GM23338 (cell line): Measurements from ENCODE around the gene UHRF2. TPM values are rescaled to one million over a fixed set of nuclear protein-coding genes. Genes with fewer than 3 reads are reported as not detected.
A peak's percentile ranks its signal among the peaks of the same experiment; 100 is the strongest.

Experiments
- ATAC-seq: fragments of 200-7000 bp; cut with Tn5 transposase; 3 replicates; pipeline ENCODE4 v1.9.1; 2020
- DNase-seq: peaks from one replicate; pipeline ENCODE4 v3.0.0-alpha.2; 2015; ENCODE audit warnings: low spot score
- H2AFZ ChIP-seq: fragments of 200-600 bp; sonication (generic); 2 replicates; pipeline ENCODE4 v1.8.0; 2016; ENCODE audit warnings: antibody characterized with exemption, mild to moderate bottlenecking, moderate library complexity
- H3F3A ChIP-seq: fragments of 200-600 bp; sonication (generic); replicated peaks from 2 replicates; pipeline ENCODE4 v1.8.0; 2017; ENCODE audit warnings: antibody characterized with exemption, mixed run types, low read depth
- H3K27ac ChIP-seq: fragments of 200-600 bp; sonication (generic); 2 replicates; pipeline ENCODE4 v1.6.1; 2016; ENCODE audit warnings: low read depth
- H3K27me3 ChIP-seq: fragments of 200-600 bp; sonication (generic); 2 replicates; pipeline ENCODE4 v1.8.0; 2016; ENCODE audit warnings: mild to moderate bottlenecking, mixed run types, moderate library complexity; ENCODE audit not compliant: insufficient read depth
- H3K36me3 ChIP-seq: fragments of 200-600 bp; sonication (generic); 2 replicates; pipeline ENCODE4 v1.8.0; 2016; ENCODE audit warnings: mild to moderate bottlenecking; ENCODE audit not compliant: insufficient read depth
- H3K4me1 ChIP-seq: fragments of 200-600 bp; sonication (generic); 2 replicates; pipeline ENCODE4 v1.8.0; 2016; ENCODE audit warnings: mild to moderate bottlenecking, moderate library complexity; ENCODE audit not compliant: insufficient read depth
- H3K4me2 ChIP-seq: fragments of 200-600 bp; sonication (generic); 2 replicates; pipeline ENCODE4 v1.7.1; 2017; ENCODE audit warnings: mixed run types
- H3K4me3 ChIP-seq: fragments of 200-600 bp; sonication (generic); 2 replicates; pipeline ENCODE4 v1.6.1; 2016; ENCODE audit warnings: mixed run types
- H3K79me2 ChIP-seq: fragments of 200-600 bp; sonication (generic); replicated peaks from 2 replicates; pipeline ENCODE4 v1.8.0; 2017; ENCODE audit warnings: mild to moderate bottlenecking; ENCODE audit not compliant: insufficient read depth
- H3K9me2 ChIP-seq: fragments of 200-600 bp; sonication (generic); 2 replicates; pipeline ENCODE4 v1.8.0; 2017; ENCODE audit not compliant: insufficient read depth
- H4K20me1 ChIP-seq: fragments of 200-600 bp; sonication (generic); replicated peaks from 2 replicates; pipeline ENCODE4 v1.8.0; 2017; ENCODE audit warnings: mild to moderate bottlenecking; ENCODE audit not compliant: insufficient read depth
- H3K27ac Mint-ChIP-seq: 2 replicates; pipeline ENCODE4 v1.8.0; 2020; ENCODE audit warnings: inconsistent platforms, mild to moderate bottlenecking, moderate library complexity, mixed read lengths
- H3K27me3 Mint-ChIP-seq: 3 replicates; pipeline ENCODE4 v1.8.0; 2022; ENCODE audit warnings: low read depth, mild to moderate bottlenecking, moderate library complexity, mixed read lengths, inconsistent platforms; ENCODE audit not compliant: insufficient read depth, poor library complexity
- H3K36me3 Mint-ChIP-seq: 3 replicates; pipeline ENCODE4 v1.8.0; 2021; ENCODE audit warnings: low read depth, mild to moderate bottlenecking, inconsistent platforms, moderate library complexity, mixed read lengths
- H3K4me1 Mint-ChIP-seq: 3 replicates; pipeline ENCODE4 v1.8.0; 2020; ENCODE audit warnings: mild to moderate bottlenecking, inconsistent platforms, mixed read lengths
- H3K4me3 Mint-ChIP-seq: 3 replicates; pipeline ENCODE4 v1.8.0; 2021; ENCODE audit warnings: moderate library complexity, mild to moderate bottlenecking, inconsistent platforms, mixed read lengths
- H3K9me3 Mint-ChIP-seq: 3 replicates; pipeline ENCODE4 v1.8.0; 2020; ENCODE audit warnings: moderate library complexity, mild to moderate bottlenecking, inconsistent platforms, mixed read lengths
- JUNB ChIP-seq: IDR thresholded peaks from one replicate; pipeline ENCODE4 v1.6.1; 2016; ENCODE audit warnings: antibody characterized with exemption; ENCODE audit not compliant: unreplicated experiment
- NANOG ChIP-seq: IDR thresholded peaks from 2 replicates; pipeline ENCODE4 v1.6.1; 2016; ENCODE audit warnings: antibody characterized with exemption, borderline replicate concordance
- POLR2AphosphoS5 ChIP-seq: IDR thresholded peaks from 2 replicates; pipeline ENCODE4 v1.6.1; 2016; ENCODE audit warnings: antibody characterized with exemption, low read depth
- STAT1 ChIP-seq: IDR thresholded peaks from one replicate; pipeline ENCODE4 v1.6.1; 2016; ENCODE audit warnings: antibody characterized with exemption; ENCODE audit not compliant: unreplicated experiment
- ZNF114 ChIP-seq: fragments of 250-450 bp; sonication (Bioruptor Pico); IDR thresholded peaks from 2 replicates; pipeline ENCODE4 v1.5.0; 2020; ENCODE audit warnings: mild to moderate bottlenecking, moderate library complexity
- polyA plus RNA-seq: library from polyadenylated mRNA; unstranded; fragments of >200 nt; fragmentation: Nextera tagmentation; extraction: Ambion mirVana; gene quantifications from 2 replicates; pipeline ENCODE4 v1.2.1, GENCODE V29; 2016
- total RNA-seq: library from RNA; depleted of rRNA; stranded (reverse); fragments of >200 nt; shearing (Covaris generic); gene quantifications from 2 replicates; pipeline ENCODE4 v1.2.3, GENCODE V29; 2014
- TF ChIP-seq, protein P1 (sequence below): fragments of 250-450 bp; sonication (Bioruptor Pico); IDR thresholded peaks from 2 replicates; pipeline ENCODE4 v1.5.0; 2020; ENCODE audit warnings: mild to moderate bottlenecking, moderate library complexity
- TF ChIP-seq, protein P2 (sequence below): IDR thresholded peaks from 2 replicates; pipeline ENCODE4 v1.6.1; 2016; ENCODE audit warnings: antibody characterized with exemption

UHRF2 gene
- total and polyA plus RNA-seq, 2 experiments from 2014 or later = 15.1 to 51.6 TPM

DNA sequence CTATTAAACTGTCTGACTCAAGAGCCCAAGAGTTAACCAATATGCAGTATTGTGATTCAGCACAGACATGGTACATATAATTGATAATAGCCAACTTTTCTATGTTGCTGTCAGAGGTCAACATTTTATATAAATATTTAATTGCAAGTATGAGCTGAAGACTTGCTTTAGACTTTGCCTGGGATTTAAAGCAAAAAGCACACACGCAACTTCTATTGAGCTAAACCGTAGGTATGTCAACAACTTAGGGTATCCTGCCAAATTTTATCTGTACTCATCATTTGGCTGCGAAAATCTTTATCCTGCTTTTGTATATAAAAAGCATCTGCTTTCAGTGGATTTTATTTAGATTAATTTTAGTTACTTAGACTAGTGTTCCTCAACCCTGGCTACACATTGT, 27.4 kb downstream of the UHRF2 start:
- H3K36me3 Mint-ChIP-seq = no peaks in the 10 kb centered on the region
- Histone ChIP-seq H3K9me2 (no peaks in the 10 kb centered on the region), H3K4me2 (no peak overlapping the region), H2AFZ (no peak overlapping the region), H3K36me3 (no peaks in the 10 kb centered on the region), H3K4me3 (no peak overlapping the region), H3K27me3 (no peaks in the 10 kb centered on the region), H3K27ac (no peak overlapping the region), H3K4me1 (no peaks in the 10 kb centered on the region; the same call in 1 of the 2 replicates), H4K20me1 (peaks cover 45% of the 10 kb centered on the region), H3K79me2 (peaks cover 98% of the 10 kb centered on the region), H3F3A (no peaks in the 10 kb centered on the region)
- no peaks in the 10 kb centered on the region for H3K9me3 Mint-ChIP-seq
- H3K4me3 Mint-ChIP-seq = no peak overlapping the region
- H3K27ac Mint-ChIP-seq = no peak overlapping the region
- TF ChIP-seq NANOG = no peak
- peaks cover 6% of the 10 kb centered on the region; the same call in 1 of the 3 replicates for H3K4me1 Mint-ChIP-seq
- peaks cover 1% of the 10 kb centered on the region for H3K27me3 Mint-ChIP-seq
- no peak for ATAC-seq
- no peak for DNase-seq

- Histone ChIP-seq H4K20me1 (peaks cover 45% of the 10 kb centered on the region), H3K36me3 (no peaks in the 10 kb centered on the region), H3F3A (no peaks in the 10 kb centered on the region), H3K9me2 (no peaks in the 10 kb centered on the region), H3K27me3 (no peaks in the 10 kb centered on the region), H3K4me1 (no peaks in the 10 kb centered on the region; the same call in 1 of the 2 replicates), H3K27ac (no peak overlapping the region), H3K79me2 (peaks cover 98% of the 10 kb centered on the region), H3K4me3 (no peak overlapping the region), H2AFZ (no peak overlapping the region), H3K4me2 (0 out of 2 replicates have a peak overlapping the region, but pooled peaks have one; percentile 12)
- no peak overlapping the region for H3K27ac Mint-ChIP-seq
- H3K4me1 Mint-ChIP-seq = peaks cover 6% of the 10 kb centered on the region; the same call in 1 of the 3 replicates
- no peaks in the 10 kb centered on the region for H3K36me3 Mint-ChIP-seq
- ATAC-seq (peak; percentile 40; the same call in 1 of the 3 replicates), DNase-seq (no peak)
- H3K4me3 Mint-ChIP-seq = no peak overlapping the region
- peaks cover 1% of the 10 kb centered on the region for H3K27me3 Mint-ChIP-seq
- no peaks in the 10 kb centered on the region for H3K9me3 Mint-ChIP-seq
- TF ChIP-seq ZNF114 (CRISPR knock-in tag) (no peak), NANOG (no peak), JUNB (no peak), STAT1 (no peak), POLR2AphosphoS5 (no peak)
Measured at GRCh38 chr9:6441269-6441668, 28.3 kb downstream of the UHRF2 start.

DNA sequence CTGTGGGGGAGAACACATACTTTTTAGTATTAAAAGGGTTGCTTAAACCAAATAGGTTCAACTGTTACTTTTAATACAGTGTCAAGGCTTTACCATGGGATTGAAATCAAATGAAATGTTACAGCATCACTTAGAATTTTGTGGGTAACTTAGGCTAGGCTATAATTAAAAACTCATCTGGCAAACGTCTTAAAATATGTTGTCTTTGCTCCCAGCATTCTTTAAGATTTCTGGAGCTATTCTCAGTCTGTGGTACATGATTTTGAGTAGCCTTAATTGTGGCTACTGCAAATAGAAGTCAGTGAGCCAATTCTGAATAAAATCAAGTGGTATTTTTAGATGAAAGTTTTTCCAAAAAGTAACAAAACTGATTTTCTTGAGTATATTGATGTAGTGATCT, 30.7 kb downstream of the UHRF2 start:
- no peak for ATAC-seq
- Histone ChIP-seq H2AFZ (no peak overlapping the region), H3K9me2 (no peaks in the 10 kb centered on the region), H3K36me3 (no peaks in the 10 kb centered on the region), H4K20me1 (peaks cover 42% of the 10 kb centered on the region), H3F3A (no peaks in the 10 kb centered on the region), H3K4me3 (no peak overlapping the region), H3K27me3 (no peaks in the 10 kb centered on the region), H3K27ac (no peak overlapping the region), H3K4me2 (no peak overlapping the region), H3K79me2 (peaks cover 96% of the 10 kb centered on the region), H3K4me1 (no peaks in the 10 kb centered on the region; the same call in none of the 2 replicates)
- H3K4me3 Mint-ChIP-seq = no peak overlapping the region
- H3K9me3 Mint-ChIP-seq = no peaks in the 10 kb centered on the region
- peaks cover 1% of the 10 kb centered on the region for H3K27me3 Mint-ChIP-seq
- peaks cover 20% of the 10 kb centered on the region; the same call in 2 of the 3 replicates for H3K4me1 Mint-ChIP-seq
- H3K27ac Mint-ChIP-seq = no peak overlapping the region
- no peak for DNase-seq
- no peaks in the 10 kb centered on the region for H3K36me3 Mint-ChIP-seq
- TF ChIP-seq, protein P1, sequence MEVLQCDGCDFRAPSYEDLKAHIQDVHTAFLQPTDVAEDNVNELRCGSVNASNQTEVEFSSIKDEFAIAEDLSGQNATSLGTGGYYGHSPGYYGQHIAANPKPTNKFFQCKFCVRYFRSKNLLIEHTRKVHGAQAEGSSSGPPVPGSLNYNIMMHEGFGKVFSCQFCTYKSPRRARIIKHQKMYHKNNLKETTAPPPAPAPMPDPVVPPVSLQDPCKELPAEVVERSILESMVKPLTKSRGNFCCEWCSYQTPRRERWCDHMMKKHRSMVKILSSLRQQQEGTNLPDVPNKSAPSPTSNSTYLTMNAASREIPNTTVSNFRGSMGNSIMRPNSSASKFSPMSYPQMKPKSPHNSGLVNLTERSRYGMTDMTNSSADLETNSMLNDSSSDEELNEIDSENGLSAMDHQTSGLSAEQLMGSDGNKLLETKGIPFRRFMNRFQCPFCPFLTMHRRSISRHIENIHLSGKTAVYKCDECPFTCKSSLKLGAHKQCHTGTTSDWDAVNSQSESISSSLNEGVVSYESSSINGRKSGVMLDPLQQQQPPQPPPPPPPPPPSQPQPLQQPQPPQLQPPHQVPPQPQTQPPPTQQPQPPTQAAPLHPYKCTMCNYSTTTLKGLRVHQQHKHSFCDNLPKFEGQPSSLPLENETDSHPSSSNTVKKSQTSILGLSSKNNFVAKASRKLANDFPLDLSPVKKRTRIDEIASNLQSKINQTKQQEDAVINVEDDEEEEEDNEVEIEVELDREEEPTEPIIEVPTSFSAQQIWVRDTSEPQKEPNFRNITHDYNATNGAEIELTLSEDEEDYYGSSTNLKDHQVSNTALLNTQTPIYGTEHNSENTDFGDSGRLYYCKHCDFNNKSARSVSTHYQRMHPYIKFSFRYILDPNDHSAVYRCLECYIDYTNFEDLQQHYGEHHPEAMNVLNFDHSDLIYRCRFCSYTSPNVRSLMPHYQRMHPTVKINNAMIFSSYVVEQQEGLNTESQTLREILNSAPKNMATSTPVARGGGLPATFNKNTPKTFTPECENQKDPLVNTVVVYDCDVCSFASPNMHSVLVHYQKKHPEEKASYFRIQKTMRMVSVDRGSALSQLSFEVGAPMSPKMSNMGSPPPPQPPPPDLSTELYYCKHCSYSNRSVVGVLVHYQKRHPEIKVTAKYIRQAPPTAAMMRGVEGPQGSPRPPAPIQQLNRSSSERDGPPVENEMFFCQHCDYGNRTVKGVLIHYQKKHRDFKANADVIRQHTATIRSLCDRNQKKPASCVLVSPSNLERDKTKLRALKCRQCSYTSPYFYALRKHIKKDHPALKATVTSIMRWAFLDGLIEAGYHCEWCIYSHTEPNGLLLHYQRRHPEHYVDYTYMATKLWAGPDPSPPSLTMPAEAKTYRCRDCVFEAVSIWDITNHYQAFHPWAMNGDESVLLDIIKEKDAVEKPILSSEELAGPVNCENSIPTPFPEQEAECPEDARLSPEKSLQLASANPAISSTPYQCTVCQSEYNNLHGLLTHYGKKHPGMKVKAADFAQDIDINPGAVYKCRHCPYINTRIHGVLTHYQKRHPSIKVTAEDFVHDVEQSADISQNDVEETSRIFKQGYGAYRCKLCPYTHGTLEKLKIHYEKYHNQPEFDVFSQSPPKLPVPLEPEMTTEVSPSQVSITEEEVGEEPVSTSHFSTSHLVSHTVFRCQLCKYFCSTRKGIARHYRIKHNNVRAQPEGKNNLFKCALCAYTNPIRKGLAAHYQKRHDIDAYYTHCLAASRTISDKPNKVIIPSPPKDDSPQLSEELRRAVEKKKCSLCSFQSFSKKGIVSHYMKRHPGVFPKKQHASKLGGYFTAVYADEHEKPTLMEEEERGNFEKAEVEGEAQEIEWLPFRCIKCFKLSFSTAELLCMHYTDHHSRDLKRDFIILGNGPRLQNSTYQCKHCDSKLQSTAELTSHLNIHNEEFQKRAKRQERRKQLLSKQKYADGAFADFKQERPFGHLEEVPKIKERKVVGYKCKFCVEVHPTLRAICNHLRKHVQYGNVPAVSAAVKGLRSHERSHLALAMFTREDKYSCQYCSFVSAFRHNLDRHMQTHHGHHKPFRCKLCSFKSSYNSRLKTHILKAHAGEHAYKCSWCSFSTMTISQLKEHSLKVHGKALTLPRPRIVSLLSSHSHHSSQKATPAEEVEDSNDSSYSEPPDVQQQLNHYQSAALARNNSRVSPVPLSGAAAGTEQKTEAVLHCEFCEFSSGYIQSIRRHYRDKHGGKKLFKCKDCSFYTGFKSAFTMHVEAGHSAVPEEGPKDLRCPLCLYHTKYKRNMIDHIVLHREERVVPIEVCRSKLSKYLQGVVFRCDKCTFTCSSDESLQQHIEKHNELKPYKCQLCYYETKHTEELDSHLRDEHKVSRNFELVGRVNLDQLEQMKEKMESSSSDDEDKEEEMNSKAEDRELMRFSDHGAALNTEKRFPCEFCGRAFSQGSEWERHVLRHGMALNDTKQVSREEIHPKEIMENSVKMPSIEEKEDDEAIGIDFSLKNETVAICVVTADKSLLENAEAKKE (CRISPR knock-in tag) = no peak
- TF ChIP-seq, protein P2, sequence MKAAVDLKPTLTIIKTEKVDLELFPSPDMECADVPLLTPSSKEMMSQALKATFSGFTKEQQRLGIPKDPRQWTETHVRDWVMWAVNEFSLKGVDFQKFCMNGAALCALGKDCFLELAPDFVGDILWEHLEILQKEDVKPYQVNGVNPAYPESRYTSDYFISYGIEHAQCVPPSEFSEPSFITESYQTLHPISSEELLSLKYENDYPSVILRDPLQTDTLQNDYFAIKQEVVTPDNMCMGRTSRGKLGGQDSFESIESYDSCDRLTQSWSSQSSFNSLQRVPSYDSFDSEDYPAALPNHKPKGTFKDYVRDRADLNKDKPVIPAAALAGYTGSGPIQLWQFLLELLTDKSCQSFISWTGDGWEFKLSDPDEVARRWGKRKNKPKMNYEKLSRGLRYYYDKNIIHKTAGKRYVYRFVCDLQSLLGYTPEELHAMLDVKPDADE = no peak
- TF ChIP-seq ZNF114 (CRISPR knock-in tag) (no peak), NANOG (no peak)
